HepG2 (cell line): ENCODE measurements around the gene RBCK1. TPM values are rescaled to one million over a fixed set of nuclear protein-coding genes. Genes with fewer than 3 reads are reported as not detected.
A peak's percentile ranks its signal among the peaks of the same experiment; 100 is the strongest.

Source experiments
- ATM ChIP-seq: fragments of 450-650 bp; IDR thresholded peaks from 2 replicates; pipeline ENCODE4 v1.7.1; 2017; ENCODE audit warnings: mild to moderate bottlenecking, borderline replicate concordance
- CAMTA2 ChIP-seq: sonication (generic); formaldehyde crosslinking; IDR thresholded peaks from 2 replicates; pipeline ENCODE4 v1.4.0; 2020; ENCODE audit warnings: mild to moderate bottlenecking, missing genetic modification reagents, borderline replicate concordance
- CBX5 ChIP-seq: sonication (generic); formaldehyde crosslinking; IDR thresholded peaks from 2 replicates; pipeline ENCODE4 v1.4.0; 2020; ENCODE audit warnings: missing genetic modification reagents, borderline replicate concordance
- CCAR2 ChIP-seq: fragments of 200-400 bp; formaldehyde crosslinking; optimal IDR thresholded peaks from 2 replicates; pipeline ENCODE3; 2018; ENCODE audit warnings: low read depth, mild to moderate bottlenecking, low read length, moderate library complexity
- CHD4 ChIP-seq: fragments of 200-600 bp; sonication (generic); IDR thresholded peaks from 2 replicates; pipeline ENCODE4 v1.7.0; 2017; ENCODE audit warnings: mild to moderate bottlenecking, low read length, borderline replicate concordance
- E2F2 ChIP-seq: sonication (generic); formaldehyde crosslinking; IDR thresholded peaks from 2 replicates; pipeline ENCODE4 v1.4.0; 2020; ENCODE audit warnings: missing genetic modification reagents, borderline replicate concordance
- ETV5 ChIP-seq: IDR thresholded peaks from 2 replicates; pipeline ENCODE4 v1.6.1; 2018; ENCODE audit warnings: missing biosample characterization, missing genetic modification reagents, inconsistent platforms, borderline replicate concordance
- HNF4A ChIP-seq: sonication (generic); formaldehyde crosslinking; IDR thresholded peaks from 2 replicates; pipeline ENCODE4 v1.4.0; 2020; ENCODE audit warnings: missing genetic modification reagents
- MAFG ChIP-seq: sonication (generic); formaldehyde crosslinking; IDR thresholded peaks from 2 replicates; pipeline ENCODE4 v1.5.1; 2020; ENCODE audit warnings: mild to moderate bottlenecking, missing genetic modification reagents
- MXI1 ChIP-seq: IDR thresholded peaks from 3 replicates; pipeline ENCODE4 v1.6.1; 2012; ENCODE audit warnings: low read depth, low read length, inconsistent platforms, borderline replicate concordance
- POLR2AphosphoS2 ChIP-seq: IDR thresholded peaks from 2 replicates; pipeline ENCODE4 v1.6.1; 2011; ENCODE audit warnings: low read depth, low read length, improper control_type of control experiment
- SMAD3 ChIP-seq: sonication (generic); formaldehyde crosslinking; IDR thresholded peaks from 2 replicates; pipeline ENCODE4 v1.4.0; 2020; ENCODE audit warnings: missing genetic modification reagents
- ZBTB3 ChIP-seq: sonication (generic); formaldehyde crosslinking; IDR thresholded peaks from 2 replicates; pipeline ENCODE4 v1.4.0; 2020; ENCODE audit warnings: low read depth, mild to moderate bottlenecking, moderate library complexity, missing genetic modification reagents, borderline replicate concordance
- ZFP36 ChIP-seq: fragments of 150-350 bp; IDR thresholded peaks from 2 replicates; pipeline ENCODE4 v1.6.1; 2018; ENCODE audit warnings: borderline replicate concordance, low read length, low read depth; ENCODE audit not compliant: partially characterized antibody
- ZMAT3 ChIP-seq: sonication (generic); formaldehyde crosslinking; conservative IDR thresholded peaks from 2 replicates; pipeline ENCODE4 v1.7.0; 2021; ENCODE audit warnings: missing genetic modification reagents
- ZNF253 ChIP-seq: sonication (generic); formaldehyde crosslinking; IDR thresholded peaks from 2 replicates; pipeline ENCODE4 v1.8.0; 2022; ENCODE audit warnings: mild to moderate bottlenecking, missing genetic modification reagents, borderline replicate concordance
- ZNF367 ChIP-seq: sonication (generic); formaldehyde crosslinking; IDR thresholded peaks from 2 replicates; pipeline ENCODE4 v1.4.0; 2020; ENCODE audit warnings: missing genetic modification reagents, borderline replicate concordance
- ZNF546 ChIP-seq: sonication (generic); formaldehyde crosslinking; conservative IDR thresholded peaks from 2 replicates; pipeline ENCODE4 v1.8.1; 2023; ENCODE audit warnings: mild to moderate bottlenecking, missing genetic modification reagents
- ZNF576 ChIP-seq: sonication (generic); formaldehyde crosslinking; IDR thresholded peaks from 2 replicates; pipeline ENCODE4 v1.4.0; 2020; ENCODE audit warnings: mild to moderate bottlenecking, missing genetic modification reagents
- ZNF670 ChIP-seq: sonication (generic); formaldehyde crosslinking; IDR thresholded peaks from 2 replicates; pipeline ENCODE4 v1.8.0; 2022; ENCODE audit warnings: mild to moderate bottlenecking, missing genetic modification reagents, borderline replicate concordance
- ZNF672 ChIP-seq: sonication (generic); formaldehyde crosslinking; IDR thresholded peaks from 2 replicates; pipeline ENCODE4 v1.8.1; 2022; ENCODE audit warnings: missing genetic modification reagents
- ZNF704 ChIP-seq: sonication (generic); formaldehyde crosslinking; IDR thresholded peaks from 2 replicates; pipeline ENCODE4 v1.8.1; 2023; ENCODE audit warnings: mild to moderate bottlenecking, inconsistent platforms, moderate library complexity, missing genetic modification reagents, borderline replicate concordance
- ZNF737 ChIP-seq: sonication (generic); formaldehyde crosslinking; IDR thresholded peaks from 2 replicates; pipeline ENCODE4 v1.5.0; 2020; ENCODE audit warnings: missing genetic modification reagents, mild to moderate bottlenecking, borderline replicate concordance
- ZNF772 ChIP-seq: sonication (generic); formaldehyde crosslinking; IDR thresholded peaks from 2 replicates; pipeline ENCODE4 v1.5.0; 2020; ENCODE audit warnings: mild to moderate bottlenecking, missing genetic modification reagents
- ZNF781 ChIP-seq: sonication (generic); formaldehyde crosslinking; IDR thresholded peaks from 2 replicates; pipeline ENCODE4 v1.5.1; 2020; ENCODE audit warnings: borderline replicate concordance, mild to moderate bottlenecking, missing genetic modification reagents; ENCODE audit errors: not compliant biosample characterization
- ZNF879 ChIP-seq: sonication (generic); formaldehyde crosslinking; IDR thresholded peaks from 2 replicates; pipeline ENCODE4 v1.8.1; 2023; ENCODE audit warnings: missing genetic modification reagents
- ZSCAN25 ChIP-seq: sonication (generic); formaldehyde crosslinking; IDR thresholded peaks from 2 replicates; pipeline ENCODE4 v1.8.0; 2022; ENCODE audit warnings: mild to moderate bottlenecking, missing genetic modification reagents
- ZSCAN30 ChIP-seq: sonication (generic); formaldehyde crosslinking; IDR thresholded peaks from 2 replicates; pipeline ENCODE4 v1.5.0; 2020; ENCODE audit warnings: mild to moderate bottlenecking, missing genetic modification reagents
- polyA plus RNA-seq, 8 experiments: library from polyadenylated mRNA; depleted of rRNA in 3 of 8; stranded (reverse) in 7 of 8; unstranded in 1 of 8; fragments of >200 nt; fragmentation: Illumina TruSeq in 4 of 8; extraction: Trizol in 4 of 8; gene quantifications; 2 replicates each; pipeline versions ENCODE4 v1.2.1 to v1.2.3, GENCODE V29; 2011 to 2016; ENCODE audit warnings: low read depth in 4 of 8, missing spikeins in 1 of 8, mixed read lengths in 1 of 8; ENCODE audit not compliant: insufficient read depth in 1 of 8
- total RNA-seq, 5 experiments: library from RNA; depleted of rRNA; stranded (reverse); fragments of >200 nt; fragmentation: Illumina TruSeq; extraction: Trizol; gene quantifications; 2 replicates each; pipeline ENCODE4 v1.2.3, GENCODE V29; 2016; ENCODE audit warnings: low read depth in 1 of 5

Gene RBCK1
- total and polyA plus RNA-seq, 2 of the 13 experiments (the other 11 are each of a cell fraction or from before 2014, with no cell fraction given): 149 to 215 TPM

- peak; percentile 52 for TF ChIP-seq ZNF781
- TF ChIP-seq ZNF253 (CRISPR knock-in tag): no peak; the same call in 1 of the 2 replicates
- peak; percentile 73; the same call in 1 of the 2 replicates for TF ChIP-seq E2F2
- peak; percentile 48; the same call in 1 of the 2 replicates for TF ChIP-seq ZNF879 (CRISPR knock-in tag)
- TF ChIP-seq ZNF672 (CRISPR knock-in tag): no peak
- no peak for TF ChIP-seq ATM
- TF ChIP-seq MXI1: peak; percentile 77; the same call in 2 of the 3 replicates
- no peak for TF ChIP-seq POLR2AphosphoS2
- TF ChIP-seq ZBTB3 (CRISPR knock-in tag): no peak; the same call in 1 of the 2 replicates
- no peak for TF ChIP-seq ZNF576 (CRISPR knock-in tag)
- peak; percentile 98 for TF ChIP-seq CBX5 (CRISPR knock-in tag)
- TF ChIP-seq HNF4A (CRISPR knock-in tag): peak; percentile 59
- no peak for TF ChIP-seq ZFP36
- TF ChIP-seq CHD4: no peak
- peak; percentile 91 for TF ChIP-seq SMAD3 (CRISPR knock-in tag)
- TF ChIP-seq ZNF772: peak; percentile 80
- peak; percentile 28 for TF ChIP-seq CCAR2
- no peak for TF ChIP-seq MAFG (CRISPR knock-in tag)
- no peak for TF ChIP-seq ZNF546
- peak; percentile 59 for TF ChIP-seq ZNF737 (CRISPR knock-in tag)
- 0 out of 2 replicates have a peak, but pooled peaks have one; percentile 59 for TF ChIP-seq CAMTA2 (CRISPR knock-in tag)
- peak; percentile 64; the same call in 1 of the 2 replicates for TF ChIP-seq ZMAT3 (CRISPR knock-in tag)
- TF ChIP-seq ETV5: peak; percentile 95
- peak; percentile 94; the same call in 1 of the 2 replicates for TF ChIP-seq ZNF704 (CRISPR knock-in tag)
- peak; percentile 63; the same call in 1 of the 2 replicates for TF ChIP-seq ZSCAN30 (CRISPR knock-in tag)
- 0 out of 2 replicates have a peak, but pooled peaks have one; percentile 59 for TF ChIP-seq ZSCAN25 (CRISPR knock-in tag)
- TF ChIP-seq ZNF367 (CRISPR knock-in tag): peak; percentile 76; the same call in 1 of the 2 replicates
- TF ChIP-seq ZNF670: peak; percentile 73; the same call in 1 of the 2 replicates
Observed at GRCh38 chr20:380763-381580, 27.1 kb upstream of the RBCK1 start (continued).
